IMR-90 (cell line): ENCODE measurements around the gene RNF114. TPM values are rescaled to one million over a fixed set of nuclear protein-coding genes. Genes with fewer than 3 reads are reported as not detected.

Experiments
- ATAC-seq: fragments of 200-7000 bp; cut with Tn5 transposase; 2 replicates; pipeline ENCODE4 v1.9.1; 2020; ENCODE audit warnings: low read depth, mild to moderate bottlenecking, moderate library complexity
- BruUV-seq: library from RNA; stranded (reverse); fragments of 400-500 nt; replicated peaks from 2 replicates; lab custom pipeline; 2021; lab: Mats Ljungman, UMichigan
- CTCF ChIA-PET: fragments of 300-600 bp; formaldehyde crosslinking; extraction: SDS; loops from one replicate; lab custom pipeline; 2021; ENCODE audit warnings: antibody characterized with exemption; lab: Yijun Ruan, JAX
- POLR2A ChIA-PET: fragments of 300-600 bp; sonication (Branson Sonifier 250); formaldehyde crosslinking; loops from one replicate; lab custom pipeline; 2022; ENCODE audit warnings: antibody characterized with exemption; ENCODE audit not compliant: unreplicated experiment; lab: Charles Lee
- DNase-seq: peaks from one replicate; pipeline ENCODE4 v3.0.0; 2013
- H2AFZ ChIP-seq: replicated peaks from 2 replicates; pipeline ENCODE3; 2013; ENCODE audit warnings: low read length, mild to moderate bottlenecking; ENCODE audit not compliant: poor library complexity
- H2AK5ac ChIP-seq: 2 replicates; pipeline ENCODE4 v1.6.1; 2013; ENCODE audit warnings: low read depth, low read length, inconsistent platforms
- H2AK9ac ChIP-seq: replicated peaks from 2 replicates; pipeline ENCODE3; 2013; ENCODE audit warnings: mild to moderate bottlenecking, low read depth, low read length, moderate library complexity; ENCODE audit not compliant: poor library complexity
- H2BK120ac ChIP-seq: 2 replicates; pipeline ENCODE4 v1.6.1; 2013; ENCODE audit warnings: low read depth, low read length, inconsistent platforms
- H2BK15ac ChIP-seq: 3 replicates; pipeline ENCODE4 v1.6.1; 2013; ENCODE audit warnings: low read depth, low read length, inconsistent platforms
- H2BK20ac ChIP-seq: 2 replicates; pipeline ENCODE4 v1.6.1; 2013; ENCODE audit warnings: low read depth, mild to moderate bottlenecking, inconsistent platforms, low read length, moderate library complexity
- H2BK5ac ChIP-seq: 2 replicates; pipeline ENCODE4 v1.6.1; 2013; ENCODE audit warnings: mild to moderate bottlenecking, low read depth, low read length, inconsistent platforms; ENCODE audit not compliant: poor library complexity, severe bottlenecking
- H3K14ac ChIP-seq: replicated peaks from 2 replicates; pipeline ENCODE4 v1.6.1; 2013; ENCODE audit warnings: low read depth, low read length, inconsistent platforms
- H3K18ac ChIP-seq: 2 replicates; pipeline ENCODE4 v1.6.1; 2013; ENCODE audit warnings: low read depth, low read length, control low read depth
- H3K23ac ChIP-seq: 2 replicates; pipeline ENCODE4 v1.6.1; 2013; ENCODE audit warnings: low read depth, low read length, inconsistent platforms
- H3K27ac ChIP-seq: 2 replicates; pipeline ENCODE4 v1.5.1; 2013; ENCODE audit warnings: mild to moderate bottlenecking, control low read depth, low read length; ENCODE audit not compliant: insufficient read depth
- H3K27me3 ChIP-seq: 2 replicates; pipeline ENCODE4 v1.6.1; 2013; ENCODE audit warnings: low read length; ENCODE audit not compliant: control insufficient read depth, insufficient read depth
- H3K36me3 ChIP-seq: 2 replicates; pipeline ENCODE4 v1.6.1; 2013; ENCODE audit warnings: low read length, mixed read lengths; ENCODE audit not compliant: control insufficient read depth, insufficient read depth
- H3K4ac ChIP-seq: 2 replicates; pipeline ENCODE4 v1.6.1; 2013; ENCODE audit warnings: low read depth, low read length, inconsistent platforms
- H3K4me1 ChIP-seq: 2 replicates; pipeline ENCODE4 v1.6.1; 2013; ENCODE audit warnings: low read length, mixed read lengths; ENCODE audit not compliant: control insufficient read depth, insufficient read depth
- H3K4me2 ChIP-seq: 2 replicates; pipeline ENCODE4 v1.6.1; 2013; ENCODE audit warnings: low read depth, mild to moderate bottlenecking, control low read depth, low read length, moderate library complexity
- H3K4me3 ChIP-seq: 2 replicates; pipeline ENCODE4 v1.5.1; 2013; ENCODE audit warnings: low read depth, mild to moderate bottlenecking, control low read depth, low read length, moderate library complexity; ENCODE audit not compliant: insufficient read depth
- H3K56ac ChIP-seq: 2 replicates; pipeline ENCODE4 v1.6.1; 2013; ENCODE audit warnings: low read length, inconsistent platforms; ENCODE audit not compliant: insufficient read depth; ENCODE audit errors: extremely low read depth
- H3K79me1 ChIP-seq, 2 experiments: 2 replicates each; pipeline ENCODE4 v1.6.1; 2013; ENCODE audit warnings: low read length in 2 of 2, inconsistent platforms in 1 of 2, low read depth in 1 of 2
- H3K9ac ChIP-seq: 2 replicates; pipeline ENCODE4 v1.6.1; 2013; ENCODE audit warnings: low read depth, low read length, control low read depth
- H3K9me1 ChIP-seq: 2 replicates; pipeline ENCODE4 v1.6.1; 2013; ENCODE audit warnings: low read length, inconsistent platforms; ENCODE audit not compliant: insufficient read depth
- H3K9me3 ChIP-seq: 2 replicates; pipeline ENCODE4 v1.6.1; 2013; ENCODE audit warnings: low read length; ENCODE audit not compliant: control insufficient read depth, insufficient read depth
- H4K20me1 ChIP-seq: 2 replicates; pipeline ENCODE4 v1.6.1; 2013; ENCODE audit warnings: low read length, inconsistent platforms; ENCODE audit not compliant: insufficient read depth
- H4K5ac ChIP-seq: 2 replicates; pipeline ENCODE4 v1.6.1; 2013; ENCODE audit warnings: mild to moderate bottlenecking, low read depth, low read length, control low read depth
- H4K8ac ChIP-seq, 2 experiments: 2 replicates each; pipeline ENCODE4 v1.6.1; 2013; ENCODE audit warnings: low read depth in 2 of 2, low read length in 2 of 2, control low read depth in 1 of 2, inconsistent platforms in 1 of 2
- H4K91ac ChIP-seq: 2 replicates; pipeline ENCODE4 v1.6.1; 2013; ENCODE audit warnings: low read depth, low read length, inconsistent platforms; ENCODE audit not compliant: insufficient read depth
- CTCF ChIP-seq: conservative IDR thresholded peaks from 2 replicates; pipeline ENCODE4 v1.5.1; 2012; ENCODE audit warnings: mild to moderate bottlenecking, low read depth, low read length, improper control_type of control experiment
- MAZ ChIP-seq: IDR thresholded peaks from 2 replicates; pipeline ENCODE4 v1.6.1; 2012; ENCODE audit warnings: low read depth, mild to moderate bottlenecking, low read length, improper control_type of control experiment, moderate library complexity, borderline replicate concordance
- MXI1 ChIP-seq: IDR thresholded peaks from 2 replicates; pipeline ENCODE4 v1.6.1; 2012; ENCODE audit warnings: low read depth, mild to moderate bottlenecking, low read length, moderate library complexity, borderline replicate concordance
- POLR2A ChIP-seq: IDR thresholded peaks from 2 replicates; pipeline ENCODE4 v1.6.1; 2012; ENCODE audit warnings: mild to moderate bottlenecking, low read depth, low read length
- RCOR1 ChIP-seq: IDR thresholded peaks from 2 replicates; pipeline ENCODE4 v1.6.1; 2012; ENCODE audit warnings: mild to moderate bottlenecking, low read length, improper control_type of control experiment; ENCODE audit not compliant: insufficient replicate concordance
- SMC3 ChIP-seq: fragments of 150-350 bp; IDR thresholded peaks from 2 replicates; pipeline ENCODE4 v1.6.1; 2016; ENCODE audit warnings: low read depth, mild to moderate bottlenecking, antibody characterized with exemption, low read length, moderate library complexity
- WGBS, 2 experiments: methylation state at CpG; one replicate each; pipeline versions ENCODE4 v1.1.5 to v1.1.7; 2013; ENCODE audit warnings: missing lambda C conversion rate in 2 of 2; ENCODE audit not compliant: insufficient read length in 1 of 2; ENCODE audit errors: extremely low coverage in 2 of 2; 5-methylcytosine and 5-hydroxymethylcytosine counted together
- dilution Hi-C: fragments of 300-500 bp; cut with HindIII; formaldehyde crosslinking; loops from one replicate; pipeline ENCODE4 v1.14.3; 2018; ENCODE audit warnings: low sequenced_read_pairs; ENCODE audit not compliant: unreplicated experiment
- in situ Hi-C: fragments of 300-500 bp; cut with MboI; formaldehyde crosslinking; loops from 3 replicates; pipeline ENCODE4 v1.14.3; 2019; ENCODE audit warnings: low sequenced_read_pairs, inconsistent platforms, mixed read lengths
- intact Hi-C: fragments of 100-400 bp; cut with micrococcal nuclease; formaldehyde crosslinking; loops from 2 replicates; pipeline ENCODE4 v1.10.0; 2022
- polyA plus RNA-seq, 3 experiments: library from polyadenylated mRNA; depleted of rRNA; stranded (reverse); fragments of >200 nt; gene quantifications; 2 replicates each; pipeline ENCODE4 v1.2.3, GENCODE V29; 2012; ENCODE audit warnings: low replicate concordance in 1 of 3
- total RNA-seq: library from RNA; depleted of rRNA; stranded (reverse); fragments of >200 nt; gene quantifications from 2 replicates; pipeline ENCODE4 v1.2.3, GENCODE V29; 2012

RNF114 gene
- total and polyA plus RNA-seq, 2 of the 4 experiments (the other 2 are of a cell fraction): 44.6 to 62.3 TPM

- no peaks in the 10 kb centered on the region for H3K27me3 ChIP-seq
- H3K4me2 ChIP-seq: no peak overlapping the region
- POLR2A ChIA-PET: no interaction called here
- H3K4me3 ChIP-seq: no peak overlapping the region
- no peak overlapping the region for H4K91ac ChIP-seq
- no TSS peak for BruUV-seq
- H4K8ac ChIP-seq: 0 out of 4 replicates have a peak overlapping the region, but pooled peaks of 1 of the 2 experiments have one; percentile 10
- ATAC-seq (no peak), DNase-seq (no peak)
- H2BK20ac ChIP-seq: no peak overlapping the region
- no peak for TF ChIP-seq CTCF
- no peak for TF ChIP-seq SMC3
- TF ChIP-seq RCOR1: no peak
- TF ChIP-seq MAZ: no peak
- no peak for TF ChIP-seq MXI1
- no peak for TF ChIP-seq POLR2A
- in situ Hi-C loops (no loop called here), dilution Hi-C loops (no loop called here), intact Hi-C loops (no loop called here)
- no peak overlapping the region; the same call in 1 of the 2 replicates for H2AK5ac ChIP-seq
- H2BK15ac ChIP-seq: no peak overlapping the region
- peaks cover 24% of the 10 kb centered on the region for H4K20me1 ChIP-seq
- no peak overlapping the region for H3K23ac ChIP-seq
- no peak overlapping the region for H2AK9ac ChIP-seq
- peaks cover 17% of the 10 kb centered on the region for H3K9me1 ChIP-seq
- CTCF ChIA-PET: interaction anchor here (0.6 kb wide), 1 partner anchor 15 kb away, joined by 4 read pairs; no protein-coding TSS in a partner anchor
- H2BK120ac ChIP-seq: no peak overlapping the region
- H3K9ac ChIP-seq: no peak overlapping the region
- peaks cover 10% of the 10 kb centered on the region for H3K4me1 ChIP-seq
- no CpG with 5 or more reads among the region's 3 CpGs for WGBS, 2 experiments
- no peak overlapping the region for H4K5ac ChIP-seq
- peaks cover 49% of the 10 kb centered on the region for H3K36me3 ChIP-seq
- no peak overlapping the region for H2AFZ ChIP-seq
- H3K56ac ChIP-seq: no peak overlapping the region
- no peaks in the 10 kb centered on the region for H3K9me3 ChIP-seq
- peaks cover 24 to 57% of the 10 kb centered on the region in 2 experiments for H3K79me1 ChIP-seq
- no peak overlapping the region for H3K4ac ChIP-seq
- H3K27ac ChIP-seq: no peak overlapping the region
- H3K18ac ChIP-seq: no peak overlapping the region
- H3K14ac ChIP-seq: no peak overlapping the region
- peak overlapping the region; percentile 35 for H2BK5ac ChIP-seq
These were observed 9.1 kb downstream of the RNF114 start for GRCh38 chr20:49945306-49945700.
